Colonic mucosa (tissue), 4 donors: ENCODE measurements around the gene P2RX4. TPM values are rescaled to one million over a fixed set of nuclear protein-coding genes. Genes with fewer than 3 reads are reported as not detected.
"Not testable (repeated sequence)": the region's sequence is repeated elsewhere in the genome, so short reads cannot be mapped to it uniquely, and the experiment has no call there.

Experiments
- DNase-seq: peaks from one replicate; pipeline ENCODE4 v3.0.0-alpha.2; 2020
- H3K27ac ChIP-seq: fragments of 200-600 bp; one replicate; pipeline ENCODE4 v1.8.0; 2021
- H3K27me3 ChIP-seq: fragments of 200-600 bp; one replicate; pipeline ENCODE4 v1.8.0; 2021
- H3K36me3 ChIP-seq: fragments of 200-600 bp; one replicate; pipeline ENCODE4 v1.8.0; 2021
- H3K4me1 ChIP-seq: fragments of 200-600 bp; one replicate; pipeline ENCODE4 v1.8.0; 2021; ENCODE audit warnings: mild to moderate bottlenecking
- H3K4me3 ChIP-seq: fragments of 200-600 bp; one replicate; pipeline ENCODE4 v1.8.0; 2021
- H3K9ac ChIP-seq, 2 donors: one replicate each; pipeline ENCODE4 v1.7.0; 2013; ENCODE audit warnings: control low read depth in 2 of 2, low read depth in 2 of 2, low read length in 2 of 2
- H3K9me3 ChIP-seq: fragments of 200-600 bp; one replicate; pipeline ENCODE4 v1.8.0; 2021
- intact Hi-C: fragments of 100-400 bp; cut with DNase I; formaldehyde crosslinking; loops from one replicate; pipeline ENCODE4 v1.14.1; 2022
- total RNA-seq, 2 donors: library from RNA; stranded (reverse); fragmentation: NEBNext Ultra II Directional in 1 of 2; extraction: Animal tissue kit (Norgen Biotek cat#: 25700) in 1 of 2; gene quantifications; one replicate each; pipeline ENCODE4 v1.2.1, GENCODE V29; 2021
- TF ChIP-seq, protein P1 (sequence below): fragments of 200-600 bp; IDR thresholded peaks from one replicate; pipeline ENCODE4 v1.8.0; 2022; ENCODE audit warnings: antibody characterized with exemption, mild to moderate bottlenecking
- donor health status: healthy.
- donor health status: DM: no; HTN: no; CAD: no.
- donor health status: DM: no; HTN: no; CAD: no.

The P2RX4 gene
- total RNA-seq, 2 donors from 2014 or later = 82.2 to 123 TPM

DNA sequence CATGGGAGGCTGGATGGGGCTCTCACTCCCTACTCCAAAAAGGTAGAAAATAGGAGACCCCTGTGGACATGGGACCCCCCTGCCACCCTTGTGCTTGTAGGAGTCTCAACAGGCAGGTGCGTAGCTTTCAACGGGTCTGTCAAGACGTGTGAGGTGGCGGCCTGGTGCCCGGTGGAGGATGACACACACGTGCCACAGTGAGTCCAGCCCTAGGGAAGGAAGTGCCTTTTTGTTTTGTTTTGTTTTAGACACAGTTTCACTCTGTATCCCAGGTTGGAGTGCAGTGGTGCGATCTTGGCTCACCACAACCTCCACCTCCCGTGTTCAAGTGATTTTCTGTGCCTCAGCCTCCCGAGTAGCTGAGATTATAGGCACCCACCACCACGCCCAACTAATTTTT is 12.9 kb downstream of the P2RX4 start:
- DNase-seq = no peak
- no peak overlapping the region for H3K9ac ChIP-seq
- TF ChIP-seq, protein P1, sequence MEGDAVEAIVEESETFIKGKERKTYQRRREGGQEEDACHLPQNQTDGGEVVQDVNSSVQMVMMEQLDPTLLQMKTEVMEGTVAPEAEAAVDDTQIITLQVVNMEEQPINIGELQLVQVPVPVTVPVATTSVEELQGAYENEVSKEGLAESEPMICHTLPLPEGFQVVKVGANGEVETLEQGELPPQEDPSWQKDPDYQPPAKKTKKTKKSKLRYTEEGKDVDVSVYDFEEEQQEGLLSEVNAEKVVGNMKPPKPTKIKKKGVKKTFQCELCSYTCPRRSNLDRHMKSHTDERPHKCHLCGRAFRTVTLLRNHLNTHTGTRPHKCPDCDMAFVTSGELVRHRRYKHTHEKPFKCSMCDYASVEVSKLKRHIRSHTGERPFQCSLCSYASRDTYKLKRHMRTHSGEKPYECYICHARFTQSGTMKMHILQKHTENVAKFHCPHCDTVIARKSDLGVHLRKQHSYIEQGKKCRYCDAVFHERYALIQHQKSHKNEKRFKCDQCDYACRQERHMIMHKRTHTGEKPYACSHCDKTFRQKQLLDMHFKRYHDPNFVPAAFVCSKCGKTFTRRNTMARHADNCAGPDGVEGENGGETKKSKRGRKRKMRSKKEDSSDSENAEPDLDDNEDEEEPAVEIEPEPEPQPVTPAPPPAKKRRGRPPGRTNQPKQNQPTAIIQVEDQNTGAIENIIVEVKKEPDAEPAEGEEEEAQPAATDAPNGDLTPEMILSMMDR = no peak
- no peaks in the 10 kb centered on the region for H3K36me3 ChIP-seq
- H3K27ac ChIP-seq = peak overlapping the region; percentile 67
- no peaks in the 10 kb centered on the region for H3K9me3 ChIP-seq
- no peak overlapping the region for H3K4me3 ChIP-seq
- intact Hi-C loops = no loop called here
- H3K4me1 ChIP-seq = peaks cover 17% of the 10 kb centered on the region
- H3K27me3 ChIP-seq = no peaks in the 10 kb centered on the region

DNA sequence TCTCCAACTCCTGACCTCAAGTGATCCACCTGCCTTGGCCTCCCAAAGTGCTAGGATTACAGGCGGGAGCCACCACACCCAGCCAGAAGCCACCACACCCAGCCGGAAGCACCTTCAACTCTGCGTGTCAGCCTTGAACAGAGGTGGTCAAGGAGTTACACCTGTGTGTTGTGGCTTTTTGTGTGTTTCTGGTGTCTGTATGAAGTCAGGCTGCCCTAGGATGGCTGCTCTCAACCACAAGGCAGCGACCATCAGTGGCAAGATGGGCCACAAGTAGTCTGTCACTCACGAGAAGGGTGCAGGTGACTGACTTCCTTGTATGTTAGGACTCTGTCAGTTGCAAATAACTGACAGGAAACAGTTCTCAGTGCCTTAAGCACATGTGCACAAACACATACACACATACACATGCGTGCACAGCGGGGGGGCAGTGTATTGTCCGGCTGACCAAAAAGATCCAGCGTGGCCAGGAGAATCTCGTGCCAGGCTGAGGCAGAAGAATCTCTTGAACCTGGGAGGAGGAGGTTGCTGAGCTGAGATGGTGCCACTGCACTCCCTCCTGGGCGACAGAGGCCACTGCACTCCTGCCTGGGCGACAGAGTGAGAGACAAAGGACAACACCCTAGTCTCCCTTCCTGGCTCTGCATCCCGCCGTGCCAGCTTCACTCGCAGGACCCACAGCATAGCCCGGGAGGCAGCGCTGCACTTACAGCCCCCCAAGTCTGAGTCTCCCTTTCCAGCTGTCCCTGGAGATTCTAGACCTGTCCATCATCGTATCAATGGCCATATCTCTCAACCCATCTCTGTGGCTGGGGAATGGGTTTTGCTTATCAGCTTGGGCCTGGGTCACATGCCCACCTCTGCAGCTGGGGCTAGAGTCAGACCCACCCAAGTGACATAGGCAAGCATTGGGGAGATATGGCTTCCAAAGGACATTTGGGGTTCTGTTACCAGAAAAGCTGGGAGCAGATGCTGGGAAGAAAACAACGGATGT is 13.7 kb downstream of the P2RX4 start:
- Histone ChIP-seq H3K4me3 (no peak overlapping the region), H3K4me1 (peaks cover 12% of the 10 kb centered on the region), H3K9me3 (no peaks in the 10 kb centered on the region), H3K36me3 (no peaks in the 10 kb centered on the region), H3K27ac (peak overlapping the region; percentile 67), H3K27me3 (no peaks in the 10 kb centered on the region), H3K9ac (peak overlapping the region in 1 of 2 donors; percentile 71)
- peak; percentile 71 for DNase-seq
- intact Hi-C loops = no loop called here
- TF ChIP-seq, protein P1 = peak; percentile 44

DNA sequence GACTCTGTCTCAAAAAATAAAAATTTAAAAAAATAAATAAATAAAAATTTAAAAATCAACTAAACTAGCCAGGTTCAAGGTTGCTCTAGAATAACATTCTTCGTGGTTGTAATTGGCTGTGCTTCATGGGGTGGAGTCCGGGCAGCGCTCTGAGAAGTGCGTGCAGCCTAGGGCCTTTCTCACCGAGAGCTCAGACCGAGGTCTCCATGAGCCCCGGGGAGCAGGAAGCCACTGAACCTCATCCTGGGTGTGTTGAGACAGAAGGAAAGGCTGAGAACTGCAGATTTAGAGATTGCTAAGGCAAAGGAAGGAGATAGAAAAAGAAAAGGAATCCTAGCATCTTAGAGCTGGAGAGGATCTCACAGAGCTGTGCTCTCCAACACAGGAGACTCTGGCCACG is 14.7 kb downstream of the P2RX4 start:
- Histone ChIP-seq H3K4me1 (peaks cover 12% of the 10 kb centered on the region), H3K27me3 (no peaks in the 10 kb centered on the region), H3K27ac (no peak overlapping the region), H3K4me3 (no peak overlapping the region), H3K9me3 (no peaks in the 10 kb centered on the region), H3K36me3 (no peaks in the 10 kb centered on the region), H3K9ac (no peak overlapping the region)
- intact Hi-C loops = no loop called here
- no peak for DNase-seq
- TF ChIP-seq, protein P1 = no peak

DNA sequence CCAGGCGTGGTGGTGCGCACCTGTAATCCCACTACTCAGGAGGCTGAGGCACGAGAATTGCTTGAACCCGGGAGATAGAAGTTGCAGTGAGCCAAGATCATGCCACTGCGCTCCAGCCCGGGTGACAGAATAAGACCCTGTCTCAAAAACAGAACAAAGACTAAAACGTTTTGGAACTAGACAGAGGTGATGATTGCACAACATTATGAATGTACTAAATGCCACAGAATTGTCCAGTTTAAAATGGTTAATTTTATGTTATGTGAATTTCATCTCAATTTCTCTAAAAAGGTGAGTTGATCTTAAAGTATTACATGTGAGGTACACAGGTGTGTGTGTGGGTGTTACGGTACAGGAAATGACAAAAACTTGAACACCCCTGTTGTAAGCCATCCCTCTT is 16.5 kb downstream of the P2RX4 start:
- Histone ChIP-seq H3K27me3 (no peaks in the 10 kb centered on the region), H3K36me3 (no peaks in the 10 kb centered on the region), H3K9me3 (no peaks in the 10 kb centered on the region), H3K27ac (no peak overlapping the region), H3K9ac (peak overlapping the region in 1 of 2 donors; percentile 73), H3K4me3 (no peak overlapping the region), H3K4me1 (peaks cover 12% of the 10 kb centered on the region)
- no peak for DNase-seq
- intact Hi-C loops = no loop called here
- TF ChIP-seq, protein P1 = no peak

DNA sequence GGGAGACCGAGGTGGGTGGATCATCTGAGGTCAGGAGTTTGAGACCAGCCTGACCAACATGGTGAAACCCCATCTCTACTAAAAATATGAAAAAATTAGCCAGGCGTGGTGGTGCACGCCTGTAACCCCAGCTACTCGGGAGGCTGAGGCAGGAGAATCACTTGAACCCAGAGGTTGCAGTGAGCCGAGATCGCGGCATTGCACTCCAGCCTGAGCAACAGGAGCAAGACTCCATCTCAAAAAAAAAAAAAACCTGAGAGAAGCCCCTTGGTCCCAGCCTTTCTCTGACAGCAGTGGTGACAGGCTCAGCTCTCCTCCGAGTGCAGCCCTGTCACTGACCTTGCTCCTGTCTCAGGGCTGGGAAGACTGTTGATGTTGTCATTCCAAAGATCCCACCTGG is 16.9 kb downstream of the P2RX4 start:
- DNase-seq, H3K9me3 ChIP-seq, intact Hi-C loops, H3K27me3 ChIP-seq, H3K4me3 ChIP-seq, H3K36me3 ChIP-seq: not testable (repeated sequence)
- H3K27ac ChIP-seq = peak overlapping the region; percentile 84
- H3K9ac ChIP-seq = peak overlapping the region in 1 of 2 donors; percentile 73
- peaks cover 12% of the 10 kb centered on the region for H3K4me1 ChIP-seq

DNA sequence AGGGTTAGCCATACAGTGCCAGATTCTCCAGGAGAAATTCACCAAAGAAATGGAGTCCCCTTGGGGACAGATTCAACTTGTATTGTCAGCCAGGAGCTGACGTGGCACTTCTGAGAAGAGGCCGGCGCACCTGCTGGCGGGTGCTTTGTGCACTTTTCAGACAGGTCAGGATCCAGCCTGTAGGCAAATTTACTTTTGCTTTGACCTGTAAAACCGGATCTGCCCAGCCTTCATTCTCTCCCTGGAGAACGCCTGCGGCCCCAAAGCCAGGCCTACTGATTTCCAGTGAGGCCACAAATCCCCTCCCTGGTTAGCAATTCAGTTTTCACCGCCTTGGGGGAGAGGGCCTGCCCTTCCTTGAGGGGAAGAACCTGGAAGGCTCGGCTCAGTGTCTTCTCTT is 17.4 kb downstream of the P2RX4 start:
- no peaks in the 10 kb centered on the region for H3K36me3 ChIP-seq
- H3K4me3 ChIP-seq = no peak overlapping the region
- H3K27ac ChIP-seq = peak overlapping the region; percentile 84
- intact Hi-C loops = no loop called here
- no peaks in the 10 kb centered on the region for H3K27me3 ChIP-seq
- TF ChIP-seq, protein P1 = no peak
- H3K9ac ChIP-seq = peak overlapping the region; percentile 16 to 73
- peak; percentile 88 for DNase-seq
- H3K9me3 ChIP-seq = no peaks in the 10 kb centered on the region
- peaks cover 12% of the 10 kb centered on the region for H3K4me1 ChIP-seq
